ENCODE results near the gene AHDC1. TPM values are rescaled to one million over a fixed set of nuclear protein-coding genes. Genes with fewer than 3 reads are reported as not detected.
"Not testable (repeated sequence)": the region's sequence is repeated elsewhere in the genome, so short reads cannot be mapped to it uniquely, and the experiment has no call there.

AHDC1 gene
- total RNA-seq, 1 donor from 2014 or later = 205 TPM

- Histone ChIP-seq H3K27ac (no peak overlapping the region), H3K4me1 (no peaks in the 10 kb centered on the region), H3K27me3 (no peaks in the 10 kb centered on the region), H3K9me3 (no peaks in the 10 kb centered on the region), H3K36me3 (no peaks in the 10 kb centered on the region), H3K4me3 (no peak overlapping the region)
- DNase-seq (ENCODE audit: low spot score in 2 of 2) = no peak
- intact Hi-C loops (cut with DNase I) = no loop called here
- TF ChIP-seq CTCF (IDR thresholded peaks at IDR 0.05) = no peak
Observed at GRCh38 chr1:27621051-27621920, 17.3 kb upstream of the AHDC1 start.

- intact Hi-C loops (cut with DNase I); H3K4me3 ChIP-seq; H3K27me3 ChIP-seq; DNase-seq (ENCODE audit: low spot score in 2 of 2); H3K27ac ChIP-seq; H3K36me3 ChIP-seq; H3K4me1 ChIP-seq; H3K9me3 ChIP-seq: not testable (repeated sequence)
Observed at GRCh38 chr1:27619782-27620438, 16.0 kb upstream of the AHDC1 start.

GRCh38 chr1:27618341-27619082, 14.6 kb upstream of the AHDC1 start:
- Histone ChIP-seq H3K27ac (no peak overlapping the region), H3K9me3 (no peaks in the 10 kb centered on the region), H3K4me1 (no peaks in the 10 kb centered on the region), H3K36me3 (no peaks in the 10 kb centered on the region), H3K4me3 (no peak overlapping the region), H3K27me3 (no peaks in the 10 kb centered on the region)
- DNase-seq (ENCODE audit: low spot score in 2 of 2) = no peak
- intact Hi-C loops (cut with DNase I) = no loop called here
- no peak for TF ChIP-seq CTCF (IDR thresholded peaks at IDR 0.05)

- Histone ChIP-seq H3K36me3 (no peaks in the 10 kb centered on the region), H3K27ac (no peak overlapping the region), H3K9me3 (no peaks in the 10 kb centered on the region), H3K27me3 (no peaks in the 10 kb centered on the region), H3K4me1 (no peaks in the 10 kb centered on the region), H3K4me3 (no peak overlapping the region)
- intact Hi-C loops (cut with DNase I) = no loop called here
- TF ChIP-seq CTCF (IDR thresholded peaks at IDR 0.05) = no peak
- DNase-seq (ENCODE audit: low spot score in 2 of 2) = no peak
Observed at GRCh38 chr1:27617420-27617819, 13.5 kb upstream of the AHDC1 start.

GRCh38 chr1:27616441-27616840, 12.5 kb upstream of the AHDC1 start:
- Histone ChIP-seq H3K27me3 (no peaks in the 10 kb centered on the region), H3K9me3 (no peaks in the 10 kb centered on the region), H3K36me3 (no peaks in the 10 kb centered on the region), H3K27ac (no peak overlapping the region), H3K4me1 (no peaks in the 10 kb centered on the region), H3K4me3 (no peak overlapping the region)
- no peak for TF ChIP-seq CTCF (IDR thresholded peaks at IDR 0.05)
- intact Hi-C loops (cut with DNase I) = no loop called here
- DNase-seq (ENCODE audit: low spot score in 2 of 2) = no peak
